ENCODE data around the gene GALNT17. TPM values are rescaled to one million over a fixed set of nuclear protein-coding genes. Genes with fewer than 3 reads are reported as not detected.
"Not testable (repeated sequence)": the region's sequence is repeated elsewhere in the genome, so short reads cannot be mapped to it uniquely, and the experiment has no call there.

The GALNT17 gene
- polyA plus RNA-seq, 1 donor (not counting 4 experiments of a cell fraction or from before 2014, with no cell fraction given), result not detected

DNA sequence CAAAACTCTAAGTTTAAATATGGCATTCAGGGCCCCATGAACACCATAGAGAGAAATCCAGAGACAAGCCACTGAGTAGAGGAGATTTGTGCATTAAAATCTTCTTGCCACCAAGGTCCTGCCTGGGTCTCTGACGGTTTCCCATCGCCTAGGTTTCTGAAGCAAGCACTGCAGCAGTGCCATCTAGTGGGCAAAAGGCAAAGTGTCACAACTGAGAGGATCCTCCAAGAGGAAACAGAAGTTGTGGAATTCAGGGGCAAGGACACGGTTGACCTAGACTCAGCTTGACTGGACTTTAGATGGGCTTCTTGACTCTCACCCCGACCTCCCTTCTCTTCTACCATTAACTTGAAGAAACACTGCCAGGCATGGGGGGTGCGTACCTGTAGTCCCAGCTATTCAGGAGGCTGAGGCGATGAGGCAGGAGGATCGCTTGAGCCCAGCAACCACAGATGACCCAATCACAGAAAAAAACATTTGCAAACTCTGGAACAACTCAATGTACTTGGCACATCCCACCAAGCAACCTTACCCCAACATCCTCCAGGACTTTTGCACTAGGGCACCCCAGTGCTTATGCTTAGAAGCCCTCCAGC is 604.1 kb downstream of the GALNT17 start:
- Histone ChIP-seq H2AFZ (ENCODE audit: control insufficient read depth, low read length) (no peak overlapping the region), H3K27ac (ENCODE audit: control insufficient read depth, insufficient read depth, low read length) (no peak overlapping the region), H3K36me3 (ENCODE audit: control insufficient read depth in 2 of 2, extremely low read depth in 1 of 2, insufficient read depth in 2 of 2, low read length in 2 of 2) (no peaks in the 10 kb centered on the region), H4K20me1 (ENCODE audit: control insufficient read depth, extremely low read depth, insufficient read depth, low read length) (no peaks in the 10 kb centered on the region), H3K9ac (ENCODE audit: control insufficient read depth, extremely low read depth, insufficient read depth, low read length) (no peak overlapping the region), H3K9me3 (ENCODE audit: control insufficient read depth, low read depth, low read length) (no peaks in the 10 kb centered on the region), H3K79me2 (ENCODE audit: control insufficient read depth, insufficient read depth, low read length) (no peaks in the 10 kb centered on the region), H3K4me1 (ENCODE audit: control insufficient read depth, extremely low read depth, insufficient read depth, low read length) (no peaks in the 10 kb centered on the region), H3K27me3 (ENCODE audit: control insufficient read depth, extremely low read depth, insufficient read depth, low read length) (no peaks in the 10 kb centered on the region), H3K9me1 (ENCODE audit: control insufficient read depth, extremely low read depth, insufficient read depth, low read length) (no peaks in the 10 kb centered on the region), H3K4me3 (ENCODE audit: control insufficient read depth in 2 of 3, extremely low read depth in 1 of 3, insufficient read depth in 2 of 3, low read depth in 1 of 3, low read length in 3 of 3) (no peak overlapping the region), H3K4me2 (ENCODE audit: control insufficient read depth, extremely low read depth, insufficient read depth, low read depth, low read length) (no peak overlapping the region)
- DNase-seq (ENCODE audit: low read depth, low spot score) (no peak), FAIRE-seq (peak; percentile 26)
- dilution Hi-C loops (cut with MboI; ENCODE audit: extremely low pct_ligation_motif_present, low sequenced_read_pairs), result loop anchor here (25.0 kb wide), 1 partner anchor 874 kb away; no protein-coding TSS in a partner anchor
- no peak for TF ChIP-seq EZH2 (IDR thresholded peaks at IDR 0.05; ENCODE audit: low read length)
- TF ChIP-seq, protein P1, sequence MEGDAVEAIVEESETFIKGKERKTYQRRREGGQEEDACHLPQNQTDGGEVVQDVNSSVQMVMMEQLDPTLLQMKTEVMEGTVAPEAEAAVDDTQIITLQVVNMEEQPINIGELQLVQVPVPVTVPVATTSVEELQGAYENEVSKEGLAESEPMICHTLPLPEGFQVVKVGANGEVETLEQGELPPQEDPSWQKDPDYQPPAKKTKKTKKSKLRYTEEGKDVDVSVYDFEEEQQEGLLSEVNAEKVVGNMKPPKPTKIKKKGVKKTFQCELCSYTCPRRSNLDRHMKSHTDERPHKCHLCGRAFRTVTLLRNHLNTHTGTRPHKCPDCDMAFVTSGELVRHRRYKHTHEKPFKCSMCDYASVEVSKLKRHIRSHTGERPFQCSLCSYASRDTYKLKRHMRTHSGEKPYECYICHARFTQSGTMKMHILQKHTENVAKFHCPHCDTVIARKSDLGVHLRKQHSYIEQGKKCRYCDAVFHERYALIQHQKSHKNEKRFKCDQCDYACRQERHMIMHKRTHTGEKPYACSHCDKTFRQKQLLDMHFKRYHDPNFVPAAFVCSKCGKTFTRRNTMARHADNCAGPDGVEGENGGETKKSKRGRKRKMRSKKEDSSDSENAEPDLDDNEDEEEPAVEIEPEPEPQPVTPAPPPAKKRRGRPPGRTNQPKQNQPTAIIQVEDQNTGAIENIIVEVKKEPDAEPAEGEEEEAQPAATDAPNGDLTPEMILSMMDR (optimal IDR thresholded peaks at IDR 0.05 in 1 of 3, IDR thresholded peaks at IDR 0.05 in 1 of 3, conservative IDR thresholded peaks at IDR 0.05 in 1 of 3; ENCODE audit: extremely low read depth in 1 of 3, insufficient read depth in 2 of 3, low read length in 3 of 3), result peak; percentile 80 to 84 (median 83)

DNA sequence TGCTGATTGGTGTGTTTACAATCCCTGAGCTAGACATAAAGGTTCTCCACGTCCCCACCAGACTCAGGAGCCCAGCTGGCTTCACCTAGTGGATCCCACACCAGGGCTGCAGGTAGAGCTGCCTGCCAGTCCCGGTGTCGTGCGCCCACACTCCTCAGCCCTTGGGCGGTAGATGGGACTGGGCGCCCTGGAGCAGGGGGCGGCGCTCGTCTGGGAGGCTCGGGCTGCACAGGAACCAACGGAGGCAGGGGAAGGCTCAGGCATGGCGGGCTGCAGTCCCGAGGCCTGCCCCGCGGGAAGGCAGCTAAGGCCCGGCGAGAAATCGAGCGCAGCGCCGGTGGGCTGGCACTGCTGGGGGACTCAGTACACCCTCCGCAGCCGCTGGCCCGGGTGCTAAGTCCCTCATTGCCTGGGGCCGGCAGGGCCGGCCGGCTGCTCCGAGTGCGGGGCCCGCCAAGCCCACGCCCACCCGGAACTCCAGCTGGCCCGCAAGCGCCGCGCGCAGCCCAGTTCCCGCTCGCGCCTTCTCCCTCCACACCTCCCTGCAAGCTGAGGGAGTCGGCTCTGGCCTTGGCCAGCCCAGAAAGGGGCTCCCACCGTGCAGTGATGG is 606.1 kb downstream of the GALNT17 start:
- H2AFZ ChIP-seq (ENCODE audit: control insufficient read depth, low read length); H3K36me3 ChIP-seq (ENCODE audit: control insufficient read depth in 2 of 2, extremely low read depth in 1 of 2, insufficient read depth in 2 of 2, low read length in 2 of 2); H3K79me2 ChIP-seq (ENCODE audit: control insufficient read depth, insufficient read depth, low read length); DNase-seq (ENCODE audit: low read depth, low spot score); H3K9me3 ChIP-seq (ENCODE audit: control insufficient read depth, low read depth, low read length); H3K4me3 ChIP-seq (ENCODE audit: control insufficient read depth in 2 of 3, extremely low read depth in 1 of 3, insufficient read depth in 2 of 3, low read depth in 1 of 3, low read length in 3 of 3); H3K4me1 ChIP-seq (ENCODE audit: control insufficient read depth, extremely low read depth, insufficient read depth, low read length); H3K9me1 ChIP-seq (ENCODE audit: control insufficient read depth, extremely low read depth, insufficient read depth, low read length); H3K9ac ChIP-seq (ENCODE audit: control insufficient read depth, extremely low read depth, insufficient read depth, low read length); H3K27me3 ChIP-seq (ENCODE audit: control insufficient read depth, extremely low read depth, insufficient read depth, low read length); FAIRE-seq; H3K4me2 ChIP-seq (ENCODE audit: control insufficient read depth, extremely low read depth, insufficient read depth, low read depth, low read length); H4K20me1 ChIP-seq (ENCODE audit: control insufficient read depth, extremely low read depth, insufficient read depth, low read length); H3K27ac ChIP-seq (ENCODE audit: control insufficient read depth, insufficient read depth, low read length): not testable (repeated sequence)
- dilution Hi-C loops (cut with MboI; ENCODE audit: extremely low pct_ligation_motif_present, low sequenced_read_pairs), result loop anchor here (25.0 kb wide), 1 partner anchor 876 kb away; no protein-coding TSS in a partner anchor
